ENCODE results near the gene DENR. TPM values are rescaled to one million over a fixed set of nuclear protein-coding genes. Genes with fewer than 3 reads are reported as not detected.
"Not testable (repeated sequence)": the region's sequence is repeated elsewhere in the genome, so short reads cannot be mapped to it uniquely, and the experiment has no call there.

Gene DENR
- polyA plus RNA-seq, 1 donor (not counting 4 experiments of a cell fraction or from before 2014, with no cell fraction given), result 59.8 TPM

DNA sequence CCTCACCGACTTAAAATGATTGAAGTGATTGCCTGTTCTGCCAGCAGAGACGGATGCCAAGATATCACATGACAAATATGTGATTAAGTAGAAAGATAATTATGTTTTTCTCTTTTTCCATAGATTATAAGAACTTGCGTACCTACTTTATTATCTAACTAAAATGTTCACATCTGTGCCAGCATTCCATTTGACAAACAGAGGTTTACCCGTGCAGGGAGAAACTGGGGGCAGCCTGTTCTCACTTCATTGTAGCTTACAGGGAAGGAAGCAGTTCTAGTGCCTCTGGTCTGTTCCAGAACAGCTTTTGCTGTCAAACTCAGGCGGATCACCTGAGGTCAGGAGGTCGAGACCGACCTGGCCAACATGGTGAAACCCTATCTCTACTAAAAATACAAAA lies 51.3 kb downstream of the DENR start:
- TF ChIP-seq EZH2 (IDR thresholded peaks at IDR 0.05; ENCODE audit: low read length), result no peak
- TF ChIP-seq, protein P1, sequence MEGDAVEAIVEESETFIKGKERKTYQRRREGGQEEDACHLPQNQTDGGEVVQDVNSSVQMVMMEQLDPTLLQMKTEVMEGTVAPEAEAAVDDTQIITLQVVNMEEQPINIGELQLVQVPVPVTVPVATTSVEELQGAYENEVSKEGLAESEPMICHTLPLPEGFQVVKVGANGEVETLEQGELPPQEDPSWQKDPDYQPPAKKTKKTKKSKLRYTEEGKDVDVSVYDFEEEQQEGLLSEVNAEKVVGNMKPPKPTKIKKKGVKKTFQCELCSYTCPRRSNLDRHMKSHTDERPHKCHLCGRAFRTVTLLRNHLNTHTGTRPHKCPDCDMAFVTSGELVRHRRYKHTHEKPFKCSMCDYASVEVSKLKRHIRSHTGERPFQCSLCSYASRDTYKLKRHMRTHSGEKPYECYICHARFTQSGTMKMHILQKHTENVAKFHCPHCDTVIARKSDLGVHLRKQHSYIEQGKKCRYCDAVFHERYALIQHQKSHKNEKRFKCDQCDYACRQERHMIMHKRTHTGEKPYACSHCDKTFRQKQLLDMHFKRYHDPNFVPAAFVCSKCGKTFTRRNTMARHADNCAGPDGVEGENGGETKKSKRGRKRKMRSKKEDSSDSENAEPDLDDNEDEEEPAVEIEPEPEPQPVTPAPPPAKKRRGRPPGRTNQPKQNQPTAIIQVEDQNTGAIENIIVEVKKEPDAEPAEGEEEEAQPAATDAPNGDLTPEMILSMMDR (optimal IDR thresholded peaks at IDR 0.05 in 1 of 3, IDR thresholded peaks at IDR 0.05 in 1 of 3, conservative IDR thresholded peaks at IDR 0.05 in 1 of 3; ENCODE audit: extremely low read depth in 1 of 3, insufficient read depth in 2 of 3, low read length in 3 of 3), result no peak

DNA sequence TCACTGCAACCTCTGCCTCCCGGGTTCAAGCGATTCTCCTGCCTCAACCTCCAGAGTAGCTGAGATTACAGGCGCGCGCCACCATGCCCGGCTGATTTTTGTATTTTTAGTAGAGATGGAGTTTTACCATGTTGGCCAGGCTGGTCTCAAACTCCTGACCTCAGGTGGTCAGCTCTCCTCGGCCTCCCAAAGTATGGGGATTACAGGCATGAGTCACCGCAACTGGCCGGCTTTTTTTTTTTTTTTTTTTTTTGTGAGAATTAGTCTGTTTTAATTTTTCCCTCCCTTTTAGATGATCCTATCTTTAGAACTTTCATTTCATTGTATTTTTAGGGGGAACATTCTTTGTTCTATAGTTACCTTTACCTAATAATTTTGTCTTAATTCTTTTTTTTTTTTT lies 52.3 kb downstream of the DENR start:
- H3K79me2 ChIP-seq (ENCODE audit: control insufficient read depth, insufficient read depth, low read length); H3K9me1 ChIP-seq (ENCODE audit: control insufficient read depth, extremely low read depth, insufficient read depth, low read length); H3K36me3 ChIP-seq (ENCODE audit: control insufficient read depth in 2 of 2, extremely low read depth in 1 of 2, insufficient read depth in 2 of 2, low read length in 2 of 2); FAIRE-seq; H3K9me3 ChIP-seq (ENCODE audit: control insufficient read depth, low read depth, low read length); H3K4me3 ChIP-seq (ENCODE audit: control insufficient read depth in 2 of 3, extremely low read depth in 1 of 3, insufficient read depth in 2 of 3, low read depth in 1 of 3, low read length in 3 of 3); H3K27ac ChIP-seq (ENCODE audit: control insufficient read depth, insufficient read depth, low read length); dilution Hi-C loops (cut with MboI; ENCODE audit: extremely low pct_ligation_motif_present, low sequenced_read_pairs); H3K4me2 ChIP-seq (ENCODE audit: control insufficient read depth, extremely low read depth, insufficient read depth, low read depth, low read length); H4K20me1 ChIP-seq (ENCODE audit: control insufficient read depth, extremely low read depth, insufficient read depth, low read length); H3K27me3 ChIP-seq (ENCODE audit: control insufficient read depth, extremely low read depth, insufficient read depth, low read length); H3K9ac ChIP-seq (ENCODE audit: control insufficient read depth, extremely low read depth, insufficient read depth, low read length); H2AFZ ChIP-seq (ENCODE audit: control insufficient read depth, low read length); DNase-seq (ENCODE audit: low read depth, low spot score); H3K4me1 ChIP-seq (ENCODE audit: control insufficient read depth, extremely low read depth, insufficient read depth, low read length): not testable (repeated sequence)

More for the DNA sequence above, 51.3 kb downstream of the DENR start:
- H3K79me2 ChIP-seq (ENCODE audit: control insufficient read depth, insufficient read depth, low read length), result no peaks in the 10 kb centered on the region
- H3K4me2 ChIP-seq (ENCODE audit: control insufficient read depth, extremely low read depth, insufficient read depth, low read depth, low read length), result no peak overlapping the region
- no peak overlapping the region for H3K27ac ChIP-seq (ENCODE audit: control insufficient read depth, insufficient read depth, low read length)
- no peaks in the 10 kb centered on the region for H4K20me1 ChIP-seq (ENCODE audit: control insufficient read depth, extremely low read depth, insufficient read depth, low read length)
- no peak overlapping the region for H2AFZ ChIP-seq (ENCODE audit: control insufficient read depth, low read length)
- no peaks in the 10 kb centered on the region for H3K9me1 ChIP-seq (ENCODE audit: control insufficient read depth, extremely low read depth, insufficient read depth, low read length)
- DNase-seq (ENCODE audit: low read depth, low spot score) (no peak), FAIRE-seq (no peak)
- no peaks in the 10 kb centered on the region for H3K36me3 ChIP-seq (ENCODE audit: control insufficient read depth in 2 of 2, extremely low read depth in 1 of 2, insufficient read depth in 2 of 2, low read length in 2 of 2)
- dilution Hi-C loops (cut with MboI; ENCODE audit: extremely low pct_ligation_motif_present, low sequenced_read_pairs), result no loop called here
- peaks cover 4% of the 10 kb centered on the region for H3K4me1 ChIP-seq (ENCODE audit: control insufficient read depth, extremely low read depth, insufficient read depth, low read length)
- no peak overlapping the region for H3K9ac ChIP-seq (ENCODE audit: control insufficient read depth, extremely low read depth, insufficient read depth, low read length)
- no peak overlapping the region for H3K4me3 ChIP-seq (ENCODE audit: control insufficient read depth in 2 of 3, extremely low read depth in 1 of 3, insufficient read depth in 2 of 3, low read depth in 1 of 3, low read length in 3 of 3)
- H3K27me3 ChIP-seq (ENCODE audit: control insufficient read depth, extremely low read depth, insufficient read depth, low read length), result no peaks in the 10 kb centered on the region
- peaks cover 9% of the 10 kb centered on the region for H3K9me3 ChIP-seq (ENCODE audit: control insufficient read depth, low read depth, low read length)

DNA sequence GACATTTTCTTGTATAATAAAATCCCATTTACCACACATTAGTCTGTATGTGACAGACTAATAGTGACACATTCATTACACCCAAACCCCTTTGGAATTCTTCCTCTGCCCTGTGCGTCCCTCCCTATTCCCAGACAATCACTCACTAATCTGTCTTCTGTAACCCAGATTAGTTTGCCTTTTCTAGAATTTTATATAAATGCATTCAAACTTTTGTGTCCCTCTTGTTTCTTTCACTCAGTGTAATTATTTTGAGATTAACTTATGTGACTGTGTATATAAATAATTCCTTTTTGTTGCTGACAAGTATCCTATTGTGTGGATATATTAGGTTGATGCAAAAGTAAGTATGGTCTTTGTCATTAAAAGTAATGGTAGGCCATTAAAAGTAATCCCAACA lies 55.0 kb downstream of the DENR start:
- Histone ChIP-seq H3K4me1 (ENCODE audit: control insufficient read depth, extremely low read depth, insufficient read depth, low read length) (peaks cover 7% of the 10 kb centered on the region), H3K79me2 (ENCODE audit: control insufficient read depth, insufficient read depth, low read length) (no peaks in the 10 kb centered on the region), H3K27ac (ENCODE audit: control insufficient read depth, insufficient read depth, low read length) (no peak overlapping the region), H3K36me3 (ENCODE audit: control insufficient read depth in 2 of 2, extremely low read depth in 1 of 2, insufficient read depth in 2 of 2, low read length in 2 of 2) (no peaks in the 10 kb centered on the region), H2AFZ (ENCODE audit: control insufficient read depth, low read length) (no peak overlapping the region), H3K4me2 (ENCODE audit: control insufficient read depth, extremely low read depth, insufficient read depth, low read depth, low read length) (no peak overlapping the region), H3K27me3 (ENCODE audit: control insufficient read depth, extremely low read depth, insufficient read depth, low read length) (no peaks in the 10 kb centered on the region), H3K9me1 (ENCODE audit: control insufficient read depth, extremely low read depth, insufficient read depth, low read length) (no peaks in the 10 kb centered on the region), H3K9me3 (ENCODE audit: control insufficient read depth, low read depth, low read length) (peaks cover 9% of the 10 kb centered on the region), H3K9ac (ENCODE audit: control insufficient read depth, extremely low read depth, insufficient read depth, low read length) (no peak overlapping the region), H4K20me1 (ENCODE audit: control insufficient read depth, extremely low read depth, insufficient read depth, low read length) (no peaks in the 10 kb centered on the region), H3K4me3 (ENCODE audit: control insufficient read depth in 2 of 3, extremely low read depth in 1 of 3, insufficient read depth in 2 of 3, low read depth in 1 of 3, low read length in 3 of 3) (no peak overlapping the region)
- FAIRE-seq (no peak), DNase-seq (ENCODE audit: low read depth, low spot score) (no peak)
- TF ChIP-seq, protein P1 (optimal IDR thresholded peaks at IDR 0.05 in 1 of 3, IDR thresholded peaks at IDR 0.05 in 1 of 3, conservative IDR thresholded peaks at IDR 0.05 in 1 of 3; ENCODE audit: extremely low read depth in 1 of 3, insufficient read depth in 2 of 3, low read length in 3 of 3), result no peak
- TF ChIP-seq EZH2 (IDR thresholded peaks at IDR 0.05; ENCODE audit: low read length), result no peak
- dilution Hi-C loops (cut with MboI; ENCODE audit: extremely low pct_ligation_motif_present, low sequenced_read_pairs), result no loop called here
